B cell (primary cell): ENCODE results near the gene TXNDC2.

Source experiments
- CTCF ChIP-seq: fragments of 200-600 bp; IDR thresholded peaks from one replicate; pipeline ENCODE4 v1.8.0; 2022; ENCODE audit warnings: antibody characterized with exemption, mild to moderate bottlenecking
- EZH2 ChIP-seq: IDR thresholded peaks from 2 replicates; pipeline ENCODE4 v1.6.1; 2012; ENCODE audit warnings: borderline replicate concordance, low read depth, mild to moderate bottlenecking, moderate library complexity, low read length; ENCODE audit not compliant: insufficient read depth, poor library complexity, severe bottlenecking

- TF ChIP-seq CTCF, result no peak
- no peak for TF ChIP-seq EZH2
Measured at GRCh38 chr18:9913526-9914333, 28.0 kb downstream of the TXNDC2 start, which contains the start of gene VAPA.
